GM12873 (cell line): ENCODE data around the gene NAALADL2.

Experiments
- CTCF ChIP-seq: IDR thresholded peaks from 2 replicates; pipeline ENCODE4 v1.5.1; 2012; ENCODE audit warnings: low read depth, mild to moderate bottlenecking, moderate library complexity, low read length, control low read depth; ENCODE audit not compliant: insufficient read depth; ENCODE audit errors: missing control alignments

NAALADL2 gene

DNA sequence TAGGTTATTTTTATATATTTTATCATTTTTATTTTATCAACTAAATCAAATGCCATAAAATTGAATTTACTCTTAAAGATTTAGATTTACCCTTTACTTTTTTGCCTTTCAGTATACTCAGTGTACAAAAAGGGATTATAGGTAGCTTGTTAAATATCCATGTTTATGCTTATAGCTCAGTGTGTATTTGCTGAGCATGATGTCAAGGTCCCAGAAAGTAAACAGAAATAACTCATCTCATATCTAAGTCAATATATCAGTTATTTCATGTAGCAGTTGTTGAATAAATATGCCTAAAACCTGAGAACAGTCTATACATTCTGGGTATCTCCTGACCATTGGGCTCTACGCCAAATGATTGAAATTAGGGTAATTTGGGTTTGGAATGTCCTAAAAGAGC lies 693.8 kb downstream of the NAALADL2 start:
- TF ChIP-seq CTCF, result no peak

- no peak for TF ChIP-seq CTCF
These were observed 695.7 kb downstream of the NAALADL2 start for GRCh38 chr3:175554801-175555200.

- TF ChIP-seq CTCF, result no peak
These were observed 699.1 kb downstream of the NAALADL2 start for GRCh38 chr3:175558261-175558660.

DNA sequence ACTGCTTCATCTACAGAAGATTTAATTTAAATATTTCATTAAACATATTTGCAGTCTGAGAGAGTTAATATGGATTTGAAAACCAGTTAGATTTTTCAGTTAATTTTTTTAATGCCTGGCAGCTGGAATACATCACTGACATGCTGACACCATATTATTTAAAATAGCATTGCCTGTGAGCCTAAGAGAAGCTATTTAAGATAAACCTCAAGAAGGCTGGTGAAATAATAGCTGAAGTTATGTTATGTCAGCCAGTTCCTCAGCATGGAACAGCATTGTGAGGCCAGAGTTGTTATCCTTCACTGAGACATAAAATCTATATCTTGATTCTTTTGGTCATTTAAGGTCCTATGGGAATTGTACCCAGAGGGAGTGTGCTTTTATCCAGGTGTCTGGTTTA lies 705.2 kb downstream of the NAALADL2 start:
- TF ChIP-seq CTCF, result no peak

DNA sequence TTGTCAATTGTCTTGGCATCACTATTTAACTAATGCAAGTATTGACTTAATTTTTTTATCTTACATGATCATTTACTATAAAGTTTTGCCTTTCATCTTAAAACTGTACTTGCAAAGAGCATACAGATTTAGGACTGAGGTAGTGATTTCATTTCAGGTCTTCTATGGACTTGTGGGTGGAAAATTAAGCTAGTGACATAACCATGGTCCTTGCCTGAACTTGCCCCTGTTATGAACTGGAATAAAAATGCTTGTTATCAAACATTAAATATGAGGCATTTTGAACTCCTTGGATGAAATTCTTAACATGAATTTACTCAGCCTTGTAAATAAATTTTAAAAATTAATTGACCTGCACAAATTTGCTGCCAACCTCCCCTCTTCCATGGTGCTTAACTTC lies 712.0 kb downstream of the NAALADL2 start:
- no peak for TF ChIP-seq CTCF

- no peak for TF ChIP-seq CTCF
These were observed 714.1 kb downstream of the NAALADL2 start for GRCh38 chr3:175573226-175573625.

GRCh38 chr3:175580318-175580717 lies 721.2 kb downstream of the NAALADL2 start:
- TF ChIP-seq CTCF, result no peak
